SK-N-SH (cell line): ENCODE measurements around the gene ROPN1B.
"Not testable (repeated sequence)": the region's sequence is repeated elsewhere in the genome, so short reads cannot be mapped to it uniquely, and the experiment has no call there.

Experiments
- CTCF ChIP-seq: fragments of 200-600 bp; sonication (generic); IDR thresholded peaks from 2 replicates; pipeline ENCODE4 v1.6.1; 2017; ENCODE audit warnings: antibody characterized with exemption, mild to moderate bottlenecking, moderate library complexity
- ELF1 ChIP-seq: IDR thresholded peaks from 2 replicates; pipeline ENCODE4 v1.4.0; 2012
- EP300 ChIP-seq, 2 experiments: IDR thresholded peaks; 2 replicates each; pipeline versions ENCODE4 v1.4.0 to v1.6.1; 2012; ENCODE audit warnings: borderline replicate concordance in 1 of 2, low read depth in 1 of 2, low read length in 1 of 2
- EZH2phosphoT487 ChIP-seq: fragments of 200-600 bp; sonication (generic); IDR thresholded peaks from 2 replicates; pipeline ENCODE4 v1.6.1; 2017; ENCODE audit warnings: low read depth, mixed run types, mild to moderate bottlenecking, antibody characterized with exemption, moderate library complexity, borderline replicate concordance
- FOXJ3 ChIP-seq: sonication (generic); formaldehyde crosslinking; IDR thresholded peaks from 2 replicates; pipeline ENCODE4 v1.5.1; 2020; ENCODE audit warnings: mild to moderate bottlenecking, missing genetic modification reagents
- POLR2AphosphoS5 ChIP-seq: IDR thresholded peaks from 2 replicates; pipeline ENCODE4 v1.6.1; 2012; ENCODE audit warnings: low read depth, low read length
- RAD21 ChIP-seq: IDR thresholded peaks from 2 replicates; pipeline ENCODE4 v1.6.1; 2012; ENCODE audit warnings: mild to moderate bottlenecking, low read length
- RCOR1 ChIP-seq: fragments of 150-350 bp; IDR thresholded peaks from 2 replicates; pipeline ENCODE4 v1.6.1; 2017; ENCODE audit warnings: antibody characterized with exemption, low read length
- REST ChIP-seq: IDR thresholded peaks from 2 replicates; pipeline ENCODE4 v1.6.1; 2012; ENCODE audit warnings: mild to moderate bottlenecking, low read depth, low read length, moderate library complexity
- RFX5 ChIP-seq: IDR thresholded peaks from 2 replicates; pipeline ENCODE4 v1.6.1; 2012; ENCODE audit warnings: mild to moderate bottlenecking, improper control_type of control experiment, low read length
- RXRA ChIP-seq: IDR thresholded peaks from 2 replicates; pipeline ENCODE4 v1.4.0; 2012; ENCODE audit warnings: low read depth, mild to moderate bottlenecking, borderline replicate concordance
- SIN3A ChIP-seq: IDR thresholded peaks from 2 replicates; pipeline ENCODE4 v1.6.1; 2012; ENCODE audit warnings: low read depth, mild to moderate bottlenecking, low read length, moderate library complexity, borderline replicate concordance
- TEAD4 ChIP-seq: IDR thresholded peaks from 2 replicates; pipeline ENCODE4 v1.4.0; 2012; ENCODE audit warnings: mild to moderate bottlenecking, borderline replicate concordance; ENCODE audit not compliant: insufficient read depth
- TF ChIP-seq, protein P1 (sequence below): IDR thresholded peaks from 2 replicates; pipeline ENCODE4 v1.4.0; 2012; ENCODE audit warnings: low read depth, borderline replicate concordance

GRCh38 chr3:125923324-125924115 lies 45.5 kb upstream of the ROPN1B start:
- not testable (repeated sequence) for TF ChIP-seq CTCF; EZH2phosphoT487; TEAD4; SIN3A; POLR2AphosphoS5; FOXJ3; REST; EP300 (IDR thresholded peaks at IDR 0.05; ENCODE audit: borderline replicate concordance in 1 of 2, low read depth in 1 of 2, low read length in 1 of 2); RAD21; RCOR1; RXRA; ELF1; RFX5
- TF ChIP-seq, protein P1, sequence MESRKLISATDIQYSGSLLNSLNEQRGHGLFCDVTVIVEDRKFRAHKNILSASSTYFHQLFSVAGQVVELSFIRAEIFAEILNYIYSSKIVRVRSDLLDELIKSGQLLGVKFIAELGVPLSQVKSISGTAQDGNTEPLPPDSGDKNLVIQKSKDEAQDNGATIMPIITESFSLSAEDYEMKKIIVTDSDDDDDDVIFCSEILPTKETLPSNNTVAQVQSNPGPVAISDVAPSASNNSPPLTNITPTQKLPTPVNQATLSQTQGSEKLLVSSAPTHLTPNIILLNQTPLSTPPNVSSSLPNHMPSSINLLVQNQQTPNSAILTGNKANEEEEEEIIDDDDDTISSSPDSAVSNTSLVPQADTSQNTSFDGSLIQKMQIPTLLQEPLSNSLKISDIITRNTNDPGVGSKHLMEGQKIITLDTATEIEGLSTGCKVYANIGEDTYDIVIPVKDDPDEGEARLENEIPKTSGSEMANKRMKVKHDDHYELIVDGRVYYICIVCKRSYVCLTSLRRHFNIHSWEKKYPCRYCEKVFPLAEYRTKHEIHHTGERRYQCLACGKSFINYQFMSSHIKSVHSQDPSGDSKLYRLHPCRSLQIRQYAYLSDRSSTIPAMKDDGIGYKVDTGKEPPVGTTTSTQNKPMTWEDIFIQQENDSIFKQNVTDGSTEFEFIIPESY = not testable (repeated sequence)
